Cortex of kidney (tissue), 1 donor: ENCODE measurements around the gene ZNF43.
"Not testable (repeated sequence)": the region's sequence is repeated elsewhere in the genome, so short reads cannot be mapped to it uniquely, and the experiment has no call there.

Experiments
- DNase-seq: peaks from one replicate; lab custom pipeline; 2025; lab: John Stamatoyannopoulos, UW

ZNF43 gene

DNA sequence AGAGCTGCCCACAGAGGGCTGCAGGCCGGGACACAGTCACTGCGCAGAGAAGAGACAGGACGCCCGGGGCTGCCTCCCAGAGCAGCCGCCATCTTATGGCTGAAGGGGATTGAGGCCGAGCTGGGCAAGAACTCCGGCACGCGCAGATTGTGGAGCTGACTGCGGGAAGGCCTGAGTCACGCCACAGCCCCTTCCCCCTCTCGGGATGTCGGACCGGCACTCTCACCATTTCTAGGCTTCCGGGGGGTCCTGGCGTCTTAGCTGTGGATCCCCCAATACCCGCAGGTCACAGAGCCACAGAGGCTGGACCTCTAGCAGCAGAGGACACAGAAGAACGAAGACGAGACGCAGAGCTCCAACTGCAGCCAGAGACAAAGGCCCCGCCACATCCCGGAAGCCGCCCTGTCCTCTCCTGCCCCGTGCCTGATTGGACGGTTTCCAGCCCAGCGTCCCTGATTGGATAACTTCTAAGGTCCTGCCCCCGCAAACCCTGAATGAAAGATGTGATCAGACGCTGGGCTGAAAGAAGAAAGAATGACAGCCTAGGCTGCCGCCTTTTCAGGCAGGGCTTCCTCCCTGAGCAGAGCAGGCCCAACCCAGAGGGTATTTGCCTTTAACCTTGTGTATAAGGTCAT lies at the start of gene ZNF43:
TSS of gene ZNF43 (minus strand) at position 373 of the 635 bp plus-strand sequence. CDS start at position 229, 144 bp downstream.
- peak; percentile 43 for DNase-seq

- DNase-seq: not testable (repeated sequence)
Observed at GRCh38 chr19:21885516-21885915, 49.5 kb upstream of the ZNF43 start.

GRCh38 chr19:21884786-21885185 lies 48.8 kb upstream of the ZNF43 start:
- not testable (repeated sequence) for DNase-seq

- no peak for DNase-seq
Observed at GRCh38 chr19:21883516-21883915, 47.5 kb upstream of the ZNF43 start.

GRCh38 chr19:21880761-21881160 lies 44.8 kb upstream of the ZNF43 start:
- DNase-seq: not testable (repeated sequence)

GRCh38 chr19:21878646-21879045 lies 42.7 kb upstream of the ZNF43 start:
- DNase-seq: no peak

DNA sequence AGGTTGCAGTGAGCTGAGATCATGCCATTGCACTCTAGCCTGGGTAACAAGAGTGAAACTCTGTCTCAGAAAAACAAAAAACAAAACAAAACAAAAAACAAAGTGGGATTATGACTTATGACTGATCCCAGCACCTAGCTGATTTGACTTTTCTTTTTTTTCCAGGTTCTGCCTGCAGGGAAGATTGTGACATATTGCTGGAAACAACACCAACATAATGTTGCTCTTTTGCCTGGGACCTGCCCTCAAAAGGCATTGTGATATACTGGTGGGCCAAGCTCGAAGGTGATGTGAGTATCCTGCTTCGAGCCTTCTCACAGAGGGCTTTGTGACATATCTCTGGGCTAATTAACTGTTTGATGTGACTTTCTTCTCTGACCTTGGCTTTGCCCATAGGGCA lies 42.0 kb upstream of the ZNF43 start:
- DNase-seq: no peak

DNA sequence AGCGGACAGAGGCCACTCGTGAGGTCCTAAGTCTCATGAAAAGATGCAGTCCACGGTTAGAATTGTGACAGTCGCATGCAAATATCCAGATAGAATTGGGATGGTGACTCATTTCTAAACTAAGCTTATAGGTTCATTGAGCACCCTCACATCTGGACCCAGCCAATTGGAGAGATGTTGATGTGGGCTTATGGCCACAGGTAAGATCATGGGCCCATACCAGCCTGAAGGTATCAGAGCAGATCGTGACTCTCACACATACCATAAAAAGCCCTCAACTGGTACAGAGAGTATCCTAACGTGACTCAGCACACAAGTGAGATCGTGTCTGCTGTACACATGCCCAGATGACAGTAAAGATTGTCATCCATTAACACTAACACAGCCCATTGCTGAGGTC lies 40.6 kb upstream of the ZNF43 start:
- DNase-seq: not testable (repeated sequence)

GRCh38 chr19:21856773-21857514 lies 21.0 kb upstream of the ZNF43 start:
- no peak for DNase-seq

DNA sequence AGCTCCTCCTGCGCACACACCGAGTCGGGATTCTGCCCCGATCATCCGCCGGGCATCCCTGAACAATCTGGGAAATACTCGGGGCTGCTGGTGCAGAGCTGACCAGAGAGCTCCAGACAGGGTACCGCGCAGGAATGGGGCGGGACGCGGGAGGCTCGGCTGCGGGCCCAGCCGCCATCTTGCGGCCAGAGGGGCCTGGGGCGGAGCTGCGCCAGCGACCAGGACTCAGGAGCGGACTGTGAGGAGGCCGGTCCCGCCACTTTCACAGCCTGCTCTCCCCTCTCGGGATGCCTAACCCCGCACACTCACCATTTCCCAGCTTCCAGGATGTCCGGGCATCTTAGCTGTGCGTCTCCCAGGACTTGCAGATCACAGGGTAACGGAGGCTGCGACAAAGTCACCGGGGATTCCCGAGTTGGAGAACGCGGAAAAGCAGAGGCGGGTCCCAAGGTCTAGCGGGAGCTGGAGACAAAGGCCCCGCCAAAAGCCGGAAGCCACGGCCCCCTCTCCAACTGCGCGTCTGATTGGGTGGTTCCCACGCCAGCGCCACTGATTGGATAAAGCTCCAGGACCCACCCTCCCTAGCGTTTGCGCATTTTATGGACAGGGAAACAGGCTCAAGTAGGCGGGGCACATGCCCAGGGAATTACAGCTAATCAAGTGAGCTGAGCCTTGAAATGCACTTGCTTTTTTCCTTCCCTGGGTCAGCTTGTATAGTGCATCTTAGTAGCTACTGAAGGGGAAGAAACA lies 15.8 kb upstream of the ZNF43 start:
- no peak for DNase-seq

GRCh38 chr19:21850656-21851255 lies 14.8 kb upstream of the ZNF43 start:
- DNase-seq: no peak

- no peak for DNase-seq
Observed at GRCh38 chr19:21848706-21849105, 12.7 kb upstream of the ZNF43 start.

- DNase-seq: no peak
Observed at GRCh38 chr19:21843081-21843480, 7.1 kb upstream of the ZNF43 start.

DNA sequence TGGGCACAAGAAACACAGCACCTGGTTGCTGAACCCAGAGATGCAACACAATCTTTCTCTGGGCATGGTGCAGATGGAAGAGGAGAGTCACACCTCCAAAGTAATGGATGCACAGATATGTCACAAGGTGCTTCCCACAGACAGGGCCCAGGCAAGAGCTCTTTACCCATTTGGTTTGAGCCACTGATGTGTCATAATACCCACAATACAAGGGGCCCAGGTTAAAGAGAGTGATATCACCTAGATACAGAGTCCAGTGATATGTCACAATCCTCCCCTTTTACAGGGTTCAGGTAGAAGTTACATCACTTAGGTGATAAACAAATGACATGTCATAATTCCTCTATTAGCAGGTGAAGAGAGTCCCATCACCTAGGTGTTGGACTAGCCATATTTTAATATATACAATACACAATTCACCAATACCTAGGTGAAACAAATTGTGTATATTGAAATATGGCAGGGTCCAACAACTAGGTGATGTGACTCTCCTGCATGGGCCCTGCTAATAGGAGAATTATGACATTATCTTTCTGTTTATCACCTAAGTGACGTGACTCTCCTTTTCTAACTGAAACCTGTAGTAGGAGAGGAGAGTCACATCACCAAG lies 5.6 kb upstream of the ZNF43 start:
- DNase-seq: no peak

DNA sequence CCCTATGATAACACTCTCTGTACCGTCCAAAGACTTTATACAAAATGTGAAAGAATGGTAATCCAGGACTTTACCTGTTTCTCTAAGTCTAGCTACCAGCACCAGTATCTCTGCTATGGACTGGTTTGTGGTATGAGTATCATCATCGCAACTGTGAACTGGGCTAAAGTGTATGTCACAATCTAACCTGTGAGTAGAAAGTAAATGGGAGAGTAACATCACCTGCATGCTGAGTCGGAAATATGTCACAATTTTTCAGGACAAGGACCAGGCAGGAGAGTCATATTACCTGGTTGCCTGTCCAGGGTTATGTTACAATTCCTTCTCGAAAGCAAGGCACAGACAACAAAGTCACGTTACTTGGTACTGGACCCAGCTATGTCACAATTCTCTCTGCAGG lies 5.1 kb upstream of the ZNF43 start:
- DNase-seq: no peak

DNA sequence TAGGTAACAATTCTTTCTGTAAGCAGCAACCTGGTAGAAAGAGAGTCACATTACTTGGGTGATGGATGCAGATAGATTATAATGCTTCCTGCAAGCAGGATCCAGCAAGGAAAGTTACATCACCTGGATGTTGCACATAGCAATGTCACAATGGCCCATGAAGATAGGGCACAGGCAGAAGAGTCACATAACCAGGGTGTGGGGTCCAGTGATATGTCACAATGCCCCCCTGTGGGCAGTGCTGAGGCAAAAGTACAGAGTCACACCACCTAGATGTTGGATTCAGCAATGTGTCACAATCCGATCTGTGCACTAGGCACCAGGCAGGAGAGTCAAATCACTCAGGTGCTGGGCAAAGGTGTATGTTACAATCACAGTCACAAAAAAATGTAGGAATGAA lies 4.0 kb upstream of the ZNF43 start:
- no peak for DNase-seq

DNA sequence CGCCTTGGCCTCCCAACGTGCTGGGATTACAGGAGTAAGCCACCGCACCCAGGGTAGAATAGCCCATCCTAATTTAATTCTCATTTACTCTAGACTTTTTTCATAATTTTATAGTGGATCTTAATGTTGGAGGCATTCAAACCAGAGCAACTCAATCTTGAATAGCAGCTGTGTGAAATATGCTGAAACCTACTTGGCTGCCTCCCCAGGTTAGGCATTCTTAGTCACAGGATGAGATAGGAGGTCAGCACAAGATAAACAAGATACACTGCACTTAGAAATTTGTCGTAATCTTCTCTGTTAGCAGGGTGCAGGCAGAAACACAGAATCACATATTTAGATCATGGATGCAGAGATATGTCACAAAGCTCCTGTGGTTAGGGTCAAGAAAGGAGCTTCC lies 2.7 kb upstream of the ZNF43 start:
- no peak for DNase-seq

GRCh38 chr19:21835429-21835809 lies 563 bp downstream of the ZNF43 start:
- DNase-seq: no peak

DNA sequence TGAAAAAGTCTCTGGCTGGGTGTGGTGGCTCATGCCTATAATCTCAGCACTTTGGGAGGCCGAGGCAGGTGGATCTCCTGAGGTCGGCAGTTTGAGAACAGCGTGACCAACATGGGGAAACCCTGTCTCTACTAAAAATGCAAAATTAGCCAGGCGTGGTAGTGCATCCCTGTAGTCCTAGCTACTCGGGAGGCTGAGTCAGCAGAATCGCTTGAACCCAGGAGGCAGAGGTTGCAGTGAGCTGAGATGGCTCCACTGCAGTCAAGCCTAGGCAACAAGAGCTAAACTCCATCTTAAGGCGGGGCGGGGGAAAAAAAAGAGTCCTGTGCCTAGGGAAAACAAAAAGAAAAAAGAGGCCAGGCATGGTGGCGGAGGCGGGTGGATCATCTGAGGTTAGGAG lies 2.2 kb downstream of the ZNF43 start:
- no peak for DNase-seq

DNA sequence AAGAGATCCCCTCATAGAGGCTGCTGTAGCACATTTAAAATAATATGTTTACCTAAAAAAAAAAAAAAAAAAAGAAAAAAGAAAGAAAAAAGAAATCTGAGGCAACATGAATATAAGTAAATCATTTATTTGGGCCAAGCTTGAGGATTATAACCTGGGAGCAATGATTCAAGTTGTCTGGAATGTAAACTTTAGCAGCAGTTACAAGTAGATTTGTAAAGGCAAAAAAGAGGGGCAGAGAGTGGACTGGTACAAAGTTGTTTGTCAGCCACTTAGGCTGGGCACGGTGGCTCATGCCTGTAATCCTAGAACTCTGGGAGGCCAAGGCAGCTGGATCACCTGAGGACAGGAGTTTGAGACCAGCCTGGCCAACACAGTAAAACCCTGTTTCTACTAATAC lies 11.3 kb downstream of the ZNF43 start:
- no peak for DNase-seq

GRCh38 chr19:21823224-21823623 lies 12.8 kb downstream of the ZNF43 start:
- DNase-seq: no peak

- DNase-seq: no peak
Observed at GRCh38 chr19:21812448-21812847, 23.5 kb downstream of the ZNF43 start.
